KMS-11 (cell line): ENCODE measurements around the gene C2orf92.

Experiments
- H2AFZ ChIP-seq: fragments of 200-600 bp; sonication (generic); 2 replicates; pipeline ENCODE4 v1.6.1; 2016; ENCODE audit warnings: antibody characterized with exemption, mixed run types, low read depth
- H3K27ac ChIP-seq: fragments of 200-600 bp; sonication (generic); 2 replicates; pipeline ENCODE4 v1.6.1; 2016; ENCODE audit warnings: mild to moderate bottlenecking, mixed run types
- H3K27me3 ChIP-seq: fragments of 200-600 bp; sonication (generic); 2 replicates; pipeline ENCODE4 v1.6.1; 2017; ENCODE audit warnings: mild to moderate bottlenecking, low read depth, mixed run types, moderate library complexity; ENCODE audit not compliant: insufficient read depth
- H3K36me3 ChIP-seq: fragments of 200-600 bp; sonication (generic); 2 replicates; pipeline ENCODE4 v1.6.1; 2017; ENCODE audit warnings: mild to moderate bottlenecking, mixed run types; ENCODE audit not compliant: insufficient read depth
- H3K4me1 ChIP-seq: fragments of 200-600 bp; sonication (generic); 2 replicates; pipeline ENCODE4 v1.6.1; 2016; ENCODE audit warnings: mild to moderate bottlenecking, low read depth, mixed run types; ENCODE audit not compliant: poor library complexity, severe bottlenecking
- H3K4me2 ChIP-seq: fragments of 200-600 bp; sonication (generic); 2 replicates; pipeline ENCODE4 v1.7.0; 2016; ENCODE audit warnings: mild to moderate bottlenecking, mixed run types
- H3K4me3 ChIP-seq: fragments of 200-600 bp; sonication (generic); IDR thresholded peaks from 2 replicates; pipeline ENCODE4 v1.6.1; 2017; ENCODE audit warnings: low read depth, low read length, mixed read lengths; ENCODE audit not compliant: insufficient read depth
- H3K79me2 ChIP-seq: fragments of 200-600 bp; sonication (generic); 2 replicates; pipeline ENCODE4 v1.6.1; 2016; ENCODE audit warnings: low read depth, mixed run types; ENCODE audit not compliant: insufficient read depth
- H3K9ac ChIP-seq: fragments of 200-600 bp; sonication (generic); 2 replicates; pipeline ENCODE4 v1.6.1; 2016; ENCODE audit warnings: mild to moderate bottlenecking, mixed run types
- H4K20me1 ChIP-seq: fragments of 200-600 bp; sonication (generic); 2 replicates; pipeline ENCODE4 v1.6.1; 2016; ENCODE audit warnings: mild to moderate bottlenecking, mixed run types; ENCODE audit not compliant: insufficient read depth
- CTCF ChIP-seq: fragments of 200-600 bp; sonication (generic); conservative IDR thresholded peaks from 2 replicates; pipeline ENCODE4 v1.6.1; 2017; ENCODE audit warnings: low read depth, mild to moderate bottlenecking, antibody characterized with exemption, low read length, moderate library complexity, mixed read lengths

C2orf92 gene

DNA sequence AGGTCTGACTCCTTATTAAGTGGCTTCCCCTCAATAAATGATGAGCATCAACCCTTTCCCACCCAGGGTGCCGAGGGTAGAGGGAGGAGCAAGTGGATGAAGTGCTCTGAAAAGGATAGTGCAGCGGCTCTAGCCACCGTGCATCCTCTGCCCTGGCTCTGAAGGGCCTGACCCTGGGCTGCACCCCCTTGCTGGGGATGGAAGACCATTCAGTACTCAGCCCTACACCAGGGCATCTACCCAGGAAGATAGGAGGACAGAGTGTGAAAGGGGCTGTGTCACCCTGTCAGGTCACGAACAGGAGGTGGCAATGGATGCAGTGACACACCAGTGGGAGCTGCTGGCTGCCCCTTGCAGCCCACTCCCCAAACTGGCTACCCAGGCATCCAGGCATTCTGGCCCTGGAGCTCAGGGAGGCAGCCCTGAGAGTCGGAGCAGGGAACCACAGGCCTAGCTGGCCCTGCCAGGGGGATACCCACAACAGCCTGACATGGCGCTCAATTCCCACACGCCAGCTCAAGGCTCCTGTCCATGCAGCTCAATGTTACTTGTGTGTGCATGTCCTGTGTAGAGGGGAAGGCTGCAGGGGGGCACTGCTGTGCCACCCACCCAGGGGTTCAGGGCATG lies 13.3 kb upstream of the C2orf92 start:
- Histone ChIP-seq H3K27me3 (no peaks in the 10 kb centered on the region), H2AFZ (no peak overlapping the region), H3K36me3 (no peaks in the 10 kb centered on the region), H3K4me2 (no peak overlapping the region), H3K9ac (no peak overlapping the region), H4K20me1 (no peaks in the 10 kb centered on the region), H3K4me3 (no peak overlapping the region), H3K79me2 (peaks cover 5% of the 10 kb centered on the region; the same call in 1 of the 2 replicates), H3K27ac (no peak overlapping the region), H3K4me1 (no peaks in the 10 kb centered on the region)
- TF ChIP-seq CTCF = no peak

DNA sequence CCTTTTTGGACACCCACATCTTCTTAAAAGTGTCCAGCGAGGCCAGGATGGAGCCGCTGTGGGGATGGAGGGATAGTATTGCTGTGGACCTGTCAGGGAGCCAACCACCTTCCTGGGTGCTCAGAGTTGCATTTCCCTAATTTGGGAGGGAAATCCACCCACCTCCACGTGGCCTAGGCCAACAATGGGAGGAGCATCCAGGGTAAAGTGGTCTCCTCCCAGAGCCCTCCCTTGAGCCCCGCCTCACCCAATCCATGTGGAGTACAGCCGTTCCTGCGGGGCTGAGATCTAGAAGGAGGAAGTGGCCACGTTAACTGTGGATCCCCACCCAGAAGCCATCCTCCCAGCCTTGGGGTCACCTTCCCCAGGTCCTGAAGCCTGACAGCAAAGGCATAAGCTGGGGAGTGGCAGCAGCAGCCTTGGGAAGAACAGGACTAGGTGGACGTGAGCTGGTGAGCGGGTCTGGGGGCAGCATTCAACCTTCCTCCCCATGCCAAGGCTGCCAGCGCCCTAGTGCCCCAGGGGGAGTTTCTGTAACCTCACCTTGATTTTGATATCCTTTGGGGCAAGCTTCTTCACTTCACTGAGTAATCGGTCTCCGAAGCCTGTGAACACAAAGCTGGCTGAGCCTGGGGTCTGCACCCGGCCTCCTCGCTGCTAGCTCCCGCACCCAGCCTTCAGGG lies 12.5 kb upstream of the C2orf92 start:
- no peaks in the 10 kb centered on the region for H3K27me3 ChIP-seq

GRCh38 chr2:97657986-97658690 lies 11.4 kb upstream of the C2orf92 start:
- Histone ChIP-seq H3K36me3 (no peaks in the 10 kb centered on the region), H3K4me3 (no peak overlapping the region), H4K20me1 (no peaks in the 10 kb centered on the region)

More for the DNA sequence above, 12.5 kb upstream of the C2orf92 start:
- Histone ChIP-seq H3K4me3 (no peak overlapping the region), H3K36me3 (no peaks in the 10 kb centered on the region), H3K4me2 (no peak overlapping the region), H3K27ac (no peak overlapping the region), H3K79me2 (peaks cover 13% of the 10 kb centered on the region; the same call in 1 of the 2 replicates), H2AFZ (no peak overlapping the region), H3K9ac (no peak overlapping the region), H4K20me1 (no peaks in the 10 kb centered on the region), H3K4me1 (peaks cover 5% of the 10 kb centered on the region)
- TF ChIP-seq CTCF = no peak

More at GRCh38 chr2:97657986-97658690, 11.4 kb upstream of the C2orf92 start:
- H3K4me1 ChIP-seq = peaks cover 12% of the 10 kb centered on the region
- H3K4me2 ChIP-seq = no peak overlapping the region
- no peak for TF ChIP-seq CTCF
- H3K27me3 ChIP-seq = no peaks in the 10 kb centered on the region
- H3K9ac ChIP-seq = no peak overlapping the region
- no peak overlapping the region for H2AFZ ChIP-seq
- H3K27ac ChIP-seq = no peak overlapping the region
- H3K79me2 ChIP-seq = peaks cover 24% of the 10 kb centered on the region; the same call in 1 of the 2 replicates
